Measurements from ENCODE around the gene EYA2.

The EYA2 gene

DNA sequence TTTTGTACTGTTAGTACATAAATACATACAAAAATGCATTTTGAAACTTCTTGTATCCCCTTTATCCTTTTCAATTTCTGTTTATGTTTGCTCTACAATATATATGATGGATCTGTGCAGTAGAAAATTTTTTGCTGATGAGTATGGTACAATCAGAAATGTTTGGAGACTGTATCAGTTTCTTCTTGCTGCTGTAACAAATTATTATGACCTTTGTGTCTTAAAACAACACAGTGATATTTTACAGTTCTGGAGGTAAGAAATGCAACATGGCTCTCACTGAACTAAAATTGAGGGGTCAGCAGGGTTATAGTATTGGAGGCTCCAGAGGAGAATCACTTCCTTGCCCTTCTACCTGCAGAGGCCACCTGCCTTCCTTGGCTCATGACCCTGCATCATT, 184.4 kb downstream of the EYA2 start:
- DNase-seq, result no peak

- DNase-seq, result no peak
These were observed 185.7 kb downstream of the EYA2 start for GRCh38 chr20:47080365-47080764.

DNA sequence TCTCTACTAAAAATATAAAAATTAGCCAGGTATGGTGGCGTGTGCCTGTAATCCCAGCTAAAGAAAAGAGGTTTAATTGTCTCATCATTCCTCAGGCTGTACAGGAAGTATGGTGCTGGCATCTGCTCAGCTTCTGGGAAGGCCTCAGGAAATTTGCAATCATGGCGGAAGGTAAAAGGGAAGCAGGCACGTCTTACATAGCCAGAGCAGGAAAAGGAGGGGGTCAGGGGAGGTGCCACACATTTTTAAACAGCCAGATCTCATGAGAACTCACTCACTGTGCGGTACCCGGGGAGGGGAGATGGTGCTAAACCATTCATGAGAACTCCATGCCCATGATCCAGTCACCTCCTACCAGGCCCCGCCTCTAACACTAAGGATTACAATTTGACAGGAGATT, 191.7 kb downstream of the EYA2 start:
- DNase-seq, result no peak

DNA sequence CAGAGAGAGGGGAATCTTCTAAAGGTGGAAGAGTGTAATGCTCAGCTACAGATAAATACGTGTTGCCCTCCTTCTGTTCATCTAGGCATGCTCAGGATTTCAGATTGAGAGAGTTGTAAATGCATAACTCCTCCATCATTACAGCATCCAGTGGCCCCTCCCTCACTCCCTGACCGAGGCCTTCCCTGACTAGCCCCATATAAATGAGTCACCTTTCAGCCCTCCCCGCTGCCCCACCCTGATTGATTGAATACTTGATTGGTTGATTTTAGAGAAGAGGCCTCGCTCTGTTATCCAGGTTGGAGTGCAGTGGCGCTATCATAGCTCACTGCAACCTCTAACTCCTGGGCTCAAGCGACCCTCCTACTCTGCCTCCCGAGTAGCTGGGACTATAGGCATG, 193.7 kb downstream of the EYA2 start:
- no peak for DNase-seq

DNA sequence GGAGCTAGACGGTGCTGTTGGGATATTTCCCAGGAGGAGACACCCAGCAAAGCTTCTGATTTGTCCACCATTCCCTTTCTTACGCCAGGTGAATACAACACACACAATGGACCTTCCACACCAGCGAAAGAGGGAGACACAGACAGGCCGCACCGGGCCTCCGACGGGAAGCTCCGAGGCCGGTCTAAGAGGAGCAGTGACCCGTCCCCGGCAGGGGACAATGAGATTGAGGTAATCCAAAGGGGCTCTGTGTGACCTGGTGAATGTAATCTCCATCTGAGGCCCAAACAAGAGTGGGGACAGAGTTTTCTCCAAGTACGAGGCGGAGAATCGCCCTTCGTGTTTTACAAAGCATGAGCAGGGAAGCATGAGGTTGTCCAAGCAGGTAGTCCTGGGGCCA, 194.5 kb downstream of the EYA2 start:
- no peak for DNase-seq

DNA sequence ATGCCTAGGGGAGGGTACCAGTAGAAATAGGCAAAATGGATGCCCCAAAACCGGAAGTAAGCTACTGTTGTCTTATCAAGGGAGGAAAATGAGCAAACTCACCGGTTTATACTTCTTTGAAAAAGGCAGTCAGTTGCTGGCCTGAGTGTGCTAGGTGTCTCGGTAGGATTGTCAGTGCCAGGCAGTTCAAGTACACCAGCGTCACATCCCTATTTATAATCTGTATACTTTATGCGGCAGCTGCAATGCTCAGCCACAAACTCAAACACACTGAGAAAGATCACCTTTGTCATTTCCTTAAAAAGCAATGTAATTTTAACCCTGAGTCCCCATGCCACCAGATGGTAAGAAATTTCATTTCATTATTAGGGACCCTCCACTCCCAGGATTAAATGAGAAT, 196.2 kb downstream of the EYA2 start:
- DNase-seq, result no peak

GRCh38 chr20:47093320-47093966, 198.8 kb downstream of the EYA2 start:
- DNase-seq, result no peak

GRCh38 chr20:47095690-47096089, 201.0 kb downstream of the EYA2 start:
- DNase-seq, result no peak

- no peak for DNase-seq
These were observed 203.3 kb downstream of the EYA2 start for GRCh38 chr20:47097691-47098622.

GRCh38 chr20:47099093-47099492, 204.4 kb downstream of the EYA2 start:
- no peak for DNase-seq

- DNase-seq, result no peak
These were observed 205.3 kb downstream of the EYA2 start for GRCh38 chr20:47099825-47100441.

- DNase-seq, result no peak
These were observed 208.0 kb downstream of the EYA2 start for GRCh38 chr20:47102629-47103028.

- DNase-seq, result no peak
These were observed 212.1 kb downstream of the EYA2 start for GRCh38 chr20:47106786-47107185.

- no peak for DNase-seq
These were observed 214.4 kb downstream of the EYA2 start for GRCh38 chr20:47108994-47109393.

DNA sequence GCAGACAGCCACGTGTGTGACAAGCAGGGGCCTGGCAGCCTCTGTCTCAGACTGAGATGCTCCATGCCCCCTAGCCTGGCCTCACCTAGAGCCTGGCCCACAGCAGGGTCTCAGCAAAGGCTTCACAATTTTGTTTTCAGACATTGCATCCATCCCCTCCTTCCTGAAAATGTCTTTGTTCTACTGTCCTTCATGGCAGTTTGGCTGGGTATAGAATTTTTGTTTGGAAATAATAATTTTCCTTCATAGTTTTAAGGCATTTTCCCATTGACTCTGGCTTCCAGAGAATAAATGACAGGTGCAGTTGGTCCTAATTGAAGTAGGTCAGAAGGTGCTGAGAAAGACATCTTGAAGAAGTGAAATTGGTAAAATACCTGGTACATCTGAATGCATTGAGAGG, 216.2 kb downstream of the EYA2 start:
- no peak for DNase-seq

- DNase-seq, result no peak
These were observed 216.9 kb downstream of the EYA2 start for GRCh38 chr20:47111576-47111975.

DNA sequence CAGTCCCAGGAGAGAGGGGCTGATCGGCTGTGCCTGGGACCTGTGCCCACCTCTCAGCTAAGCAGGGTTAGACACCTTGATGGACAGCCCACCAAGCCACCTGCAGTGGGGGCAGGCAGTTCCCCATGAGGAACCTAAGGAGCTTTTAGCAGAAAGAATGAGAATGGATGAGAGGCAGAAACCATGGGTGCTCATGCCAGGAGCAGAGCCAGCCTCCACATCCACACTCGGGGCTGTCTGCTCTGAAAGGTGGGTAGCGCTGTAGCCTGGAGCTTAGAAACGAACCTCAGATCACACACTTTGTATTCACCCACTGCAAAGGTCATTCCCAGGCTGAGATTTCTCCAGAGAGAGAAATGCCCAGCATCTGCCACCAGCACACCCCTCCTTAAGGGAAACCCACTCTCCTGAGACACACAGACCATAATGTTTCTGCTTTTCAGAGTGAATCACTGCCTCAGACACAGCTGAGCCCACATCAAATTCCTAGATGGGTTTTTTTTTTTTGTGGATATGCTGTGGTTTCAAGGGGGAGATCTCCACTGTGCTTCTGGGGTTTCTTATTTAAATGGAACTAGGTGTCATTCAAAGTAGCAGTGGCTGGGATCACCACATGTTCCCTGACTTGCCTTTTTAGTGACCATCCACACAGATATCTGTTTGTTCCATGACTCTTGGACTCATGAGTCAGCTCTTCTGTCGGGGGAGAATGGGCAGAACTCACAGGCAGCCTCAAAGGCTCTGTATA, 218.9 kb downstream of the EYA2 start:
- DNase-seq, result no peak

- no peak for DNase-seq
These were observed 221.1 kb downstream of the EYA2 start for GRCh38 chr20:47115694-47116093.

DNA sequence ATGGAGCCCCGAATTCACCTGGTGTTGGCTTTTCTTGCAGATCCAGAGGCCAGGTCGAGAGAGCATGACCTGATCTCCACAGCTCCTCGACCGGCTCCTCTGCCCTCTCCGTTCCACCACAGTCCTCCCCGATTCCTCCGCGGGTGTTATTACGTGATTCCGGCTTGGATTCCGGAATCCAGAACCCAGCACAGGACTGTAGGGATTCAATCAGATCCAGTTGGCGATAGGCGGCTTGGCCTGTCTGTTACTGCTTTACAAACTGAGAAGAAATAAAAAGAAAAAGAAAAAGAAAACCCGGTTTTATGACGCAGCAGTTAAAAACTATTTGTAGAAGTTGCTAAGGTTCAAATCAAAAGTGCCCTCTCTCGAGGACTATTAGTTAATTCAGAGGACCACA, 222.7 kb downstream of the EYA2 start:
- no peak for DNase-seq

- DNase-seq, result no peak
These were observed 223.1 kb downstream of the EYA2 start for GRCh38 chr20:47117773-47118172.

- no peak for DNase-seq
These were observed 223.6 kb downstream of the EYA2 start for GRCh38 chr20:47118206-47118605.

- DNase-seq, result no peak
These were observed 224.0 kb downstream of the EYA2 start for GRCh38 chr20:47118641-47119040.

GRCh38 chr20:47120346-47120936, 225.8 kb downstream of the EYA2 start:
- no peak for DNase-seq

Measured in NCI-H1417 treated with DMSO at 0.1 percent for 48 hours (cell line).